Right lobe of liver (tissue), 4 donors: ENCODE measurements around the gene TMEM232.

Experiments
- POLR2A ChIP-seq: fragments of 450-650 bp; IDR thresholded peaks from one replicate; pipeline ENCODE4 v1.6.1; 2017; ENCODE audit warnings: antibody characterized with exemption, mild to moderate bottlenecking
- TF ChIP-seq, protein P1 (sequence below), 4 donors: fragments of 200-600 bp in 3 of 4; fragments of 450-650 bp in 1 of 4; IDR thresholded peaks; one replicate each; pipeline versions ENCODE4 v1.5.1 to v1.8.0; 2016 to 2022; ENCODE audit warnings: antibody characterized with exemption in 4 of 4, mild to moderate bottlenecking in 2 of 4
- donor health status: DM: no; HTN: no; CAD: no.
- donor health status: DM: no; HTN: no; CAD: no.
- donor health status: DM: no; HTN: yes; CAD: no.

DNA sequence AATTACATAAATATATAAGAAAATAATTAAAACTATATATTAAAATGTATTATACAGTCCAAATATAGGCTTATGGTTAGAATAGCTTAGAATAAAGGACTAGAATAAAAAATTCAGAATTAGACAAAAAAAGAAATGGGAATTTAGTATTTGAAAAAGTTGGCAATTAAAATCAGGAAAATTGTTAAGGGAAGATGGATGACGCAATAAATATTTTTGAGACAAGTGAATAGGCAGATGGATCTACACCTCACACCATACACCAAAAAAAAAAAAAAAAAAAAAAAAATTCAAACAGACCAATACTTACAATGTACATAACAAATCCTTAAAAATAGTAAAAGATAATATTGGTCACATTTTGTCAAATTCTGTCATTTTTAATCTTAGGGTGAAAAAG lies 200.7 kb downstream of the TMEM232 start:
- TF ChIP-seq, protein P1, sequence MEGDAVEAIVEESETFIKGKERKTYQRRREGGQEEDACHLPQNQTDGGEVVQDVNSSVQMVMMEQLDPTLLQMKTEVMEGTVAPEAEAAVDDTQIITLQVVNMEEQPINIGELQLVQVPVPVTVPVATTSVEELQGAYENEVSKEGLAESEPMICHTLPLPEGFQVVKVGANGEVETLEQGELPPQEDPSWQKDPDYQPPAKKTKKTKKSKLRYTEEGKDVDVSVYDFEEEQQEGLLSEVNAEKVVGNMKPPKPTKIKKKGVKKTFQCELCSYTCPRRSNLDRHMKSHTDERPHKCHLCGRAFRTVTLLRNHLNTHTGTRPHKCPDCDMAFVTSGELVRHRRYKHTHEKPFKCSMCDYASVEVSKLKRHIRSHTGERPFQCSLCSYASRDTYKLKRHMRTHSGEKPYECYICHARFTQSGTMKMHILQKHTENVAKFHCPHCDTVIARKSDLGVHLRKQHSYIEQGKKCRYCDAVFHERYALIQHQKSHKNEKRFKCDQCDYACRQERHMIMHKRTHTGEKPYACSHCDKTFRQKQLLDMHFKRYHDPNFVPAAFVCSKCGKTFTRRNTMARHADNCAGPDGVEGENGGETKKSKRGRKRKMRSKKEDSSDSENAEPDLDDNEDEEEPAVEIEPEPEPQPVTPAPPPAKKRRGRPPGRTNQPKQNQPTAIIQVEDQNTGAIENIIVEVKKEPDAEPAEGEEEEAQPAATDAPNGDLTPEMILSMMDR (IDR thresholded peaks at IDR 0.05): no peak
- no peak for TF ChIP-seq POLR2A
